GM12801 (cell line): ENCODE measurements around the gene NRAS.

Experiments
- CTCF ChIP-seq: IDR thresholded peaks from one replicate; pipeline ENCODE4 v1.5.1; 2011; ENCODE audit warnings: control low read depth; ENCODE audit not compliant: insufficient read length; ENCODE audit errors: extremely low read depth

NRAS gene

GRCh38 chr1:114720492-114720891 lies 3.9 kb upstream of the NRAS start:
- no peak for TF ChIP-seq CTCF

GRCh38 chr1:114719424-114719787 lies 2.8 kb upstream of the NRAS start:
- TF ChIP-seq CTCF, result no peak

GRCh38 chr1:114718661-114719423 lies 2.3 kb upstream of the NRAS start:
- no peak for TF ChIP-seq CTCF

- no peak for TF ChIP-seq CTCF
Measured at GRCh38 chr1:114715952-114716303, 643 bp downstream of the NRAS start.

- TF ChIP-seq CTCF, result no peak
Measured at GRCh38 chr1:114712977-114713376, 3.6 kb downstream of the NRAS start.

GRCh38 chr1:114710360-114710759 lies 6.2 kb downstream of the NRAS start:
- no peak for TF ChIP-seq CTCF

DNA sequence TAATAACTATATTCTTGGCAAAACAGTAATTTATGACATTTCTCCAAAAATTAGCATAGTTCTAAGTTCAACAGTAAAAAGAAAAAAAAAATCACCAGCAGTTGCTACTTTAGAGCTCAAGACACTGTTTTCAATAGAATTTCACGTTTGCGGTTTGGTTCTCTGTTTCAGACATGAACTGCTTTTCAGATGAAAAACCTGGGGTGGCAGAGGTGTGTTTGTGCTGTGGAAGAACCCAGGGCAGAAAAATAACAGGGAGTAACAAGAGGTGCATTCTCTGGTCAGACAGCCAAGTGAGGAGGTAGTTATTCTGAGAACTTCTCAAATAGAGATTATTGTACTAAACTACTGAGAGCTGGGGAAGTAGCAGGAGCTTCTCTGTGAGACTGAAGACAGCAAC lies 9.0 kb downstream of the NRAS start:
- no peak for TF ChIP-seq CTCF
